Measurements from ENCODE around the gene HSPA12B.

HSPA12B gene, protein sequence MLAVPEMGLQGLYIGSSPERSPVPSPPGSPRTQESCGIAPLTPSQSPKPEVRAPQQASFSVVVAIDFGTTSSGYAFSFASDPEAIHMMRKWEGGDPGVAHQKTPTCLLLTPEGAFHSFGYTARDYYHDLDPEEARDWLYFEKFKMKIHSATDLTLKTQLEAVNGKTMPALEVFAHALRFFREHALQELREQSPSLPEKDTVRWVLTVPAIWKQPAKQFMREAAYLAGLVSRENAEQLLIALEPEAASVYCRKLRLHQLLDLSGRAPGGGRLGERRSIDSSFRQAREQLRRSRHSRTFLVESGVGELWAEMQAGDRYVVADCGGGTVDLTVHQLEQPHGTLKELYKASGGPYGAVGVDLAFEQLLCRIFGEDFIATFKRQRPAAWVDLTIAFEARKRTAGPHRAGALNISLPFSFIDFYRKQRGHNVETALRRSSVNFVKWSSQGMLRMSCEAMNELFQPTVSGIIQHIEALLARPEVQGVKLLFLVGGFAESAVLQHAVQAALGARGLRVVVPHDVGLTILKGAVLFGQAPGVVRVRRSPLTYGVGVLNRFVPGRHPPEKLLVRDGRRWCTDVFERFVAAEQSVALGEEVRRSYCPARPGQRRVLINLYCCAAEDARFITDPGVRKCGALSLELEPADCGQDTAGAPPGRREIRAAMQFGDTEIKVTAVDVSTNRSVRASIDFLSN

GRCh38 chr20:3732327-3733118 lies at the start of gene HSPA12B:
HSPA12B (plus strand) TSS chr20:3732685; CDS start chr20:3738675, 5,990 bp downstream.
- no peak for DNase-seq (ENCODE audit: low read depth, low spot score)

- DNase-seq (ENCODE audit: low read depth, low spot score), result no peak
Measured at GRCh38 chr20:3685341-3685740, 47.1 kb upstream of the HSPA12B start.

GRCh38 chr20:3686421-3686820 lies 46.1 kb upstream of the HSPA12B start:
- no peak for DNase-seq (ENCODE audit: low read depth, low spot score)

GRCh38 chr20:3686867-3687321 lies 45.6 kb upstream of the HSPA12B start:
- no peak for DNase-seq (ENCODE audit: low read depth, low spot score)

DNA sequence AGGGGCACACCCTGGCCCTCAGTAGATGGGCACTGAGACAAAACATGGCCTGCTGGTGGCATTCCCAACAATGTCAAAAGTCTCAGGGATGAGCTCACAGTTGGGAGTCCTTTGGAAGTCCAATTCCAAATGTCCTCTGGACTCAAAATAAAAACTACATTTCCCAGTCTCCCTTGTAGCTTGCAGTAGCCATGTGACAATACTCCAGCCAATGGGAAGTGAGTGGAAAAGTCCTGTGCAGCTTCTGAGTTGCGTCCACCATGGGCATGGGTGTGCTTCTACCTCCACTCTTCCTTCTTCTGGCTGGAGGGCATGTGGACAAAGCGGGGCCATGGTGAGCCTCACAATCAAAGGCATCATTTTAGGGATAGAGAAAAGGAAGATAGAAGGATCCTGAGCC lies 44.8 kb upstream of the HSPA12B start:
- DNase-seq (ENCODE audit: low read depth, low spot score), result no peak

GRCh38 chr20:3689978-3690377 lies 42.5 kb upstream of the HSPA12B start:
- no peak for DNase-seq (ENCODE audit: low read depth, low spot score)

DNA sequence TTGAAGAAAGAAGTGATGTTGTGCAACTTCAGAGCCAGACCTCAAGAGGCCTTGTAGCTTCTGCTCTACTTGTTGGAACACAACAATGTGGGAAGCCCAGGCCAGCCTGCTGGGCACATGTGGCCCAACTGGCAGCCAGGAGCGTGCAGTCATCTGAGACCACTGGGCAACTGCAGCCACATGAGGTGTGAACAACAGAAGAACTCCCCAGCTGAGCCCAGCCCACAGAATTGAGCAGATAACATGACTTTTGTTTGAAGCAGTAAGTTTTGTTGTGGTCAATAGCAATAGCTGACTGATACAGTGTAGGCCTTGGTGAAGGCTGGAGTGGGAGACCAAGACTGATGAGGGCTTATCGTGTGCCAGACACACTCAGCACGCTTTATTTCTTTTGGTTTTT lies 42.1 kb upstream of the HSPA12B start:
- no peak for DNase-seq (ENCODE audit: low read depth, low spot score)

- no peak for DNase-seq (ENCODE audit: low read depth, low spot score)
Measured at GRCh38 chr20:3691306-3691705, 41.2 kb upstream of the HSPA12B start.

DNA sequence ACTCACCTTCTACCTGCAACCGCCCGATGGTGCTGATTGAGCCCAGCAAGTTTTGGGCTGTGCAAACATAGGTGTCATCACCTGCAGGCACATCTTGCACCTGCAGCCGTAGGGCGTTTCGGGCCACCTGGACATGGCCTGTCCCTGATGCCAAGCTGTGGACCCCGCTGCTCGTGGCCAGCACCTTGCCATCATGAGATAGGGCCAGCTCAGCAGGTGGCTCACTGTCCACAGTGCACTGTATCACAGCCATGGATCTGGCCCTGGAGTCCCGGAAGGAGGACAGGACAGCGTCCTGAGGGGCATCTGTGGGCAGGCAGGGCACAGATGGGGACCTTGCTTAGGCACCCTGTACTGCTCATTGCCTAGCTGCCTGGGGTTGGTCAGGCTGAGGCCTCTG lies 40.6 kb upstream of the HSPA12B start:
- no peak for DNase-seq (ENCODE audit: low read depth, low spot score)

DNA sequence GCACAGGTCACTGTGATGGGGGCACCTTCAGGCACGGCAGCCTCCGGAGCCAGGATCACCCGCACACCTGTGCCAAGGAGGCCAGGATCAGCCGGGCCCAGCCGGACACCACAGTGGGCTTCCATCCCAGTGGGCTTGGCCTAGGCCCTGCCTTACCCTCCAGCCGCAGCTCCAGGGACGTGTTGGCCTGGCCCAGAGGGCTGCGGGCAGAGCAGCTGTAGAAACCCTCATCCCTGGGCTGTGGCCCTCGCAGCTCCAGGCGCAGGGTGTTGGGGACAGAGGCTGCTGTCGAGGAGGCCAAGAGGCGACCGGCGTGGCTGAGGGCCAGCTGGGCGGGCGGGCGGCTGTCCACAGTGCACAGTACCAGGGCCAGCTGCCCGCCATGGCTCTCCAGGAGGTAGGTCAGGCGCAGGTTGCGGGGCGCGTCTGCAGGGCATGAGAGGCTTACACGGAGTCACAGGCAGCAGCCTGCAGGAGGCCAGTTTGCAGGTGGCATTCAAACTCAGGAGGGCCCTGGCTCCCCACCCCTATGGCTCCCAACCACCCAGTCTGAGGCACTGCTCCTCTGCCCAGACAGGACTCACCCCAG lies 39.7 kb upstream of the HSPA12B start:
- DNase-seq (ENCODE audit: low read depth, low spot score), result no peak

GRCh38 chr20:3693376-3693775 lies 39.1 kb upstream of the HSPA12B start:
- no peak for DNase-seq (ENCODE audit: low read depth, low spot score)

DNA sequence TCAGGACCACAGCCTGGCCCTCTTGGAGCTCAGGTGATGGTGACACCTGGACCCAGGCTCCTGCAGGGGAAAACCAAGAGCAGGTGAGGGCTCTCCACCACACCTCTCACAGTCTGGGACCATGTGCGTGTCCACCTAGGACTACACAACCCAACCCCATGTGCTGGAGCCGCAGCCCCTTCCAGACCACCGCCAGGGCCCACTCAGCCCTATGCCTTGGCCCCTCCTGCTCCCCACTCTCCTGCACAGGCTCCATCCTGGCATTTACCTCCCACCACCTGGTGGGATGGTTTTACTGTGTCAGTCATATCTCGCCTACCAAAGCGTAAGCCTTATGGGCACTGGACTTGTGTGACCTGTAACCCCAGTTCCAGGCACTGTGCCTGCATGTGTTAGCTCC lies 37.6 kb upstream of the HSPA12B start:
- no peak for DNase-seq (ENCODE audit: low read depth, low spot score)

DNA sequence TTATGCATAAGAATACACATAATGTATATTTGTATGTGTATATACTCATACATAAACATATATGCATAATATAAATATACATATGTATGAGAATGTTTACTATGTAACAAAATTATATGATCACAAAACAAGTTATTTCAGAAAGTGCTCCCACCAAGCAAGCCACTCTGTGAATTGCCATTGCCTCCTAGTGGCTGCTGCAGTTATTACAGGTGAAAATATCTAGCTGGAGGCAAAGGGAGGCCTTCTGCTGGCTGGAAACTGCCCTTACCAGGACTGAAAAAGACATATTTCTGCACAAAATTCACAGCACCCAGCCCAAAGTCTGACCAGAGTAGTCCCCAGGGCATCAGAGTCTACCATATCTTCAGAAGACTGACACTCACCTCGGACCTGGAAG lies 36.3 kb upstream of the HSPA12B start:
- DNase-seq (ENCODE audit: low read depth, low spot score), result no peak

- DNase-seq (ENCODE audit: low read depth, low spot score), result no peak
Measured at GRCh38 chr20:3696745-3697587, 35.5 kb upstream of the HSPA12B start.

DNA sequence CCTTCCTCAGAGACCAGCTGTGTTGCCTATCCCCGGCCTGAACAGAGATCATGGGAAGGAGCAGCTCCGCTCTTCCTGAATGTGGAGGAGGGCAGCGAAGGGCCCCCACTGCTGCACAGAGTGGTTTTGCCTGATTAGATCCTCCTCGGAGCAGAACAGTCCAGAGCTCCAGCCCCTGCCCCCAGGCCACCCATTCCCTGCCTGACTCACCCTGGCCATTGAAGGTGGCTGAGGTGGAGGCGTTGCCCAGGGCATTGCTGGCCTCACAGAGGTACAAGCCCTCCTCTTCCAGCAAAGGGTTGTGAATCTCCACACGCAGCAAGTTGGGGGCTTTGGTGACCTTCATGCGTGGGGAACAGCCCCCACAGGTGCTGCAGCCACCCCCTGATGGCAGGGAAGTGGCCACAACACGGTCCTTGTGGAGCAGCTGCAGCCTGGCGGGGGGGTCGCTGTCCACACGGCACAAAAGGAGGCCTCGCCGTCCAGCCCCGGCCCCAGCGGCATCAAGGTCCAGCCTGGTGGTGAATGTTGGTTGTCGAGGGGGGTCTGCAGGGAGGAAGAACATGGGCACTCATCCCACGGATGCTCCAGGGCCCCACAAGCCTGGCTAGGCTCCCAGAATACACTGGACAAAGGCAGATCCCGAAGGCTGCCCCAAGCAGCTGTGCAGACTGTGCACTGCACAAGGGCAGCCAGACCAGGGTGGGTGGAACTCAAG lies 34.7 kb upstream of the HSPA12B start:
- DNase-seq (ENCODE audit: low read depth, low spot score), result no peak

DNA sequence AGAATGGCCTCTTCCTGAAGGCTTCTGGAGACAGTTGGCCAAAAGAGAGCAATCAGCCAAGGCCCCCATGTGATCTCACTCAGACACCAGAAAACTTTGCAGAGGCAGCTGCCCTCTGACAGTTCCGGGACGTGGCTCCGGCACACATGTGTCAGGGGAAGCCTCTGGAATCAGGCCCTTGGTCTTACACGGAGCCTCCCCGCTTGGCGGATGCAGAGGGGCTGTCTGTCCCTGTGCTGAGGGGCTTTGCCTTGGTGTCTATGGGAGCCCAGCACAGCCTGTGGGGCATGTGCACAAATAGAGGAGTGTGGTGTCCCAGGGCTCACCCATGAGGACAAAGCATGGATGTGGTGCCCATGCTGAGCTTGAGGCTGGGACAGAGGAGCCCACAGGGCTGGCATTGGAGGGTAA lies 33.9 kb upstream of the HSPA12B start:
- no peak for DNase-seq (ENCODE audit: low read depth, low spot score)

DNA sequence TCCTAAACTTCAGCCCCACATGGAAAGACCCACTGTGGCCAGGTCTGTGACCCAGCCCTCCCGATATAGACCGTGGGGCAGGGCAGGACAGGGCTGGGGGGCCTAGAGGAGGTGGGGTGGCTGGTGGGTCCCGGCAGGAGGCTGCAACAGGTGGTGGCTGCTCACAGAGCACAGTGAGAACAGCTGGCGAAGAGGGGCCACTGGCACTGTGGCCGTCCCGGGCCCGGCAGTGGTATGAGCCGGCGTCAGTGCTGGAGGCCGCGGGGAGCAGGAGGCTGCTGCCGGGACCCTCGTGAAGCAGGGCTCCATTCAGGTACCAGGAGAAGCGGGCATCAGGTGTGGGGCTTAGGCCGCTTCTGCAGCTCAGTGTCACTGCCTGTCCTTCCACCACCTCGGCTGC lies 33.4 kb upstream of the HSPA12B start:
- no peak for DNase-seq (ENCODE audit: low read depth, low spot score)

- no peak for DNase-seq (ENCODE audit: low read depth, low spot score)
Measured at GRCh38 chr20:3701061-3701998, 31.2 kb upstream of the HSPA12B start.

All from activated naive CD8-positive, alpha-beta T cell treated with anti-CD3 and anti-CD28 coated beads, Interleukin-2, amount 50 U/mL, for 16 hours (primary cell).